Left hindlimb (tissue), 1 donor: Measurements from ENCODE around the gene GSK3B.

ENCODE experiments used
- DNase-seq: peaks from one replicate; pipeline ENCODE4 v3.0.0-alpha.2; 2018

Gene GSK3B

GRCh38 chr3:119864476-119864875 is 229.8 kb downstream of the GSK3B start:
- no peak for DNase-seq

- DNase-seq, result no peak
Measured at GRCh38 chr3:119862616-119863015, 231.6 kb downstream of the GSK3B start.

DNA sequence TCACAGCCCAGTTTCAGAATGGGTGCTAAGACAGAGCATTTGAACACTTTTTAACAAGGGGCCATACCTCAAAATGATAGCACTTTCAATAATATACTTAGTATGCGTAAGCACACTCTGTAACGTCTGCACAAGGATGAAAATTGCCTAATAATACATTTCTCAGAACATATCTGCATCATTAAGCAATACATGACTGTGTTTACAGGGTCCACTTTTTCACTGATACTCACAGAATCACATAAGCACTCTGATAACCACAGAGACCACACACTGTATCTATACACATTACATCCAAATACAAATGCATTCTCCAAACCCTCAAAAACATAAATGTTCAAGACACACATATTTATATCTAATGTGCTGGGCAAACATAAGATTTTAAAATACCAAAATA is 232.6 kb downstream of the GSK3B start:
- no peak for DNase-seq

DNA sequence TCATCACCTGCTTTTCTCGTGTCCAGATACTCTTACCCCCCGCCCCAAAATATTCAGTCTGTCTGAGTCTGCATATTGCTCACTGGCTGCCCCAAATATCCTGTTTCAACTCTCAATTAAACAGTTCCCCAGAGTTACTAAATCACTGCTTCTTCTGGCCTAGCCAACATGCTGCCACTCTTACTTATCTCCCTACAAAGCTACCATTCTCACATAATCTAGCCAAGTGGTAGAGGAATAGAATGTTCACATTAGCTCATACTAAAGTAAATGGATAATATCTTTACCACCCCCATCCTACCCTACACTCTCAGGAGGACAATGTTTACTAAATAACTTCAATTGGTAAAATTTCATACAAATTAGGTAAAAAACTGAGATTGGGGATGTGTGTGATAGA is 234.5 kb downstream of the GSK3B start:
- no peak for DNase-seq

- no peak for DNase-seq
Measured at GRCh38 chr3:119858957-119859356, 235.3 kb downstream of the GSK3B start.

GRCh38 chr3:119856695-119857094 is 237.6 kb downstream of the GSK3B start:
- no peak for DNase-seq

DNA sequence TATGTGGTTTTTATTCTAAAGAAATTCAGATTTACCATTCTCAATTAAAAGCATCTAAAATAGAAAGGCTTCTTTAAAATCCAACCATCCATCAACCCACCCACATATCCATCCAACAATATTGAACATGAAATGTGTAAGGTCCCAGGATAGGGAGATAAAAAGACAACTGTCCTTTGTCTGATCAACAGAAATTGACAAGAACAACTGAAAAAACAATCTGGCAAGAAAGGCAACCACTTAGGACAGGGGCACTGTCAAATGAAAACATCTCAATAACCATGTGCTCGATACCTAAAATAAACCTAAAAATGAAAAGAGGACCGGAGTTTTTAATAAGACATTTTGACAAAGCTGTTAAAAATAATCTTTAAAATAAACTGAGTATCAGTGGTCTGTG is 245.1 kb downstream of the GSK3B start:
- no peak for DNase-seq

DNA sequence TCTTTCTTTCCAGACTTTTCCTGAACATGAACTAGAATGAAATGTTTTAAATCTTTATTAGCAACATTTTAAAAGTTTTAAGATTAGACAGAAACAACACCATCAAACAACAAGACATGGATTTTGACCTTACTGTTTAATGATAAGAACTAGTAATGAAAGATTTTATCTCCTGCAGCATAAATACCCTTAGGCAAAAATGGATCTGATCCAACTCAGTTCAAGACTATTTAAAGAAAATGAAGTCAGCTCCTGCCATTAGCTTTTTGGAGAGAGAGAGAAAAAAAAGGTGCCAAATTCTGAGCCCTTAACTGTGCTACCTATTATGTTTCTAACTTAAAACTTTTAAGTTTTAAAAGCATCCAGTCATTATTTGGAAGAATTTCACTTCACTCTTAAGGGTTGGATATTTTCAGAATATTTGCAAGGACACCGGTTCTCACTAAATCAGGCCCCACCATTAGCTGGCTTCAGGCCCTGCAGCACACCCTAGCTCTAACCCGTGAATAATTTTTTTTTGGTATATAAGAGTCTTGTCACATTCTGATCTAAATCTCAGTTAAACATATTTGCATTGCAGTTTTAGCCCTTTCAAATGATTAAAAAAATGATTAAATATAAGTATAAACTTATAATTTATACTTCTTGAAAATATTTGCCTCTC is 252.3 kb downstream of the GSK3B start:
- DNase-seq, result no peak

GRCh38 chr3:119835556-119835955 is 258.7 kb downstream of the GSK3B start:
- DNase-seq, result no peak

GRCh38 chr3:119834754-119835370 is 259.4 kb downstream of the GSK3B start:
- no peak for DNase-seq

- no peak for DNase-seq
Measured at GRCh38 chr3:119831941-119832371, 262.3 kb downstream of the GSK3B start.

GRCh38 chr3:119831022-119831421 is 263.2 kb downstream of the GSK3B start:
- DNase-seq, result no peak

DNA sequence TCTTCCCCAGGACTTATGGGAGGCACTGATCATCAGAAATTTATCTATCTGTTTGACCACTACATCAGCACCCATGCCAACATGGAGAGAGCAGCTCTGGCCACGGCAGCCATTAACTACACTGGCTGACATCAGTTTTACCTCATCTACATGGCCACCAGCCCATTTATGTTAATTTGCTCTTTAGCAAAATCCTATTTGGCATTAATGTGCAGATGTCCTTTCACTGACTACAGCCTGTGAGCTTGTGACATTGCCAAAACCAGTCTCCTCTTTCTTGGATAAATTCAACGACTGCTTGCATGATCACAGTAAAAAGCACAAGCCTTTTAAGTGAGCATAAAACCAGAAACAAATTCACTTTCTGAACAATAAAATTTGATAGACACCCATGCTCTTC is 264.8 kb downstream of the GSK3B start:
- DNase-seq, result no peak

- DNase-seq, result no peak
Measured at GRCh38 chr3:119826711-119827608, 267.3 kb downstream of the GSK3B start.

- DNase-seq, result no peak
Measured at GRCh38 chr3:119825820-119826219, 268.4 kb downstream of the GSK3B start.

- no peak for DNase-seq
Measured at GRCh38 chr3:119819806-119820205, 274.4 kb downstream of the GSK3B start.

DNA sequence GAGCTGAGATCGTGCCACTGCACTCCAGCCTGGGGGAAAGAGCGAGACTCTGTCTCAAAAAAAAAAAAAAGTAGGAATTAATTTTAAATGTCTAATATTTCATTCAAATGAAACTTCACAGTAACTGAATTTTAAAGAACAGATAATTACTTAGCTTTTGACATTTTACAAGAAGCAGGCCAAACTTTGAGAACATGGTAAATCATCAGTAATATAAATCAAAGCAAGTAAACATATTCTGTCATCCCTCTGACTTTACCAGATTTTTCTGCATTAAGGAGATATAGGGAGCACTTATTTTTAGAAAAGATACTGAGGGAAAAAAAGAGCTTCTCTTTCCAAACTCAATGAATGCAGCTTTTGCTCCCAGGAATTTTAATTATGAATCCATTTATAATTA is 275.3 kb downstream of the GSK3B start:
- no peak for DNase-seq

DNA sequence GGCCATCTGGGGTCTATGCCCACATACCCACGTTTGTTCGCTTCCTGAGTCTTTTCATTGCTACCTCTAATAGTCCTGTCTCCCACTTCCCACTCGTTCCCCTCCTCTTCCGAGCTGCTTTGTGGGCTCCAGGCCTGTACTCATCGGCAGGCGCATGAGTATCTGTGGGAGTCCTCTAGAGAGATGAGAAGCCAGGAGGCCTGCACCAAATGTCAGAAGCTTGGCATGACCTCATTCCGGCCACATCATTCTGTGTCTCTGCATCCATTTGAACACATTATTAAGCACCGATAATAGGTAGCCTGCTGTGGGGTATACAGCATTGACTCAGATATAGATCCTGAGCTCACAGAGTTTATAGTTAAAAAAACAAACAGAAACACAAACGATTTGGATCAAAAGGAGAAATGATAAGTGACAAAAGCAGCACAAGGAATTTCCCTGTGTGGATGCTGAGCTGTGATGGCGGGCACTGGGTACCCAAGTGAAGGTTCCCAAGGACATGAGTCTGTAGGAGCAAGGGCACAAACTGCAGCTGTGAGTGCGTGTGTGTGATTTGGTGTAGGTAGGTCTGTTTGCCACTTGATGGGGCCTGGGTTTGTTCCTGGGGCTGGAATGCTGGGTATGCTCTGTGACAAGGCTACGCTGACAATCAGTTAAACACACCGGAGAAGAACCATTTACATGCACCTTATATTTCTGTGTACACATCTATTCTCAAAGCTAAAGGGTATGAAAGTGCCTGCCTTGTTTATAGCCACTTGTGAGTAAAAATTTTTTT is 276.5 kb downstream of the GSK3B start:
- no peak for DNase-seq

GRCh38 chr3:119817071-119817470 is 277.2 kb downstream of the GSK3B start:
- no peak for DNase-seq

GRCh38 chr3:119815716-119816115 is 278.5 kb downstream of the GSK3B start:
- no peak for DNase-seq

GRCh38 chr3:119812491-119813058 is 281.7 kb downstream of the GSK3B start:
- DNase-seq, result no peak

- DNase-seq, result no peak
Measured at GRCh38 chr3:119810018-119810435, 284.2 kb downstream of the GSK3B start.
